GM23338 (cell line): Measurements from ENCODE around the gene SPRED2. TPM values are rescaled to one million over a fixed set of nuclear protein-coding genes. Genes with fewer than 3 reads are reported as not detected.

Experiments
- ATAC-seq: fragments of 200-7000 bp; cut with Tn5 transposase; 3 replicates; pipeline ENCODE4 v1.9.1; 2020
- DNase-seq: peaks from one replicate; pipeline ENCODE4 v3.0.0-alpha.2; 2015; ENCODE audit warnings: low spot score
- H2AFZ ChIP-seq: fragments of 200-600 bp; sonication (generic); 2 replicates; pipeline ENCODE4 v1.8.0; 2016; ENCODE audit warnings: antibody characterized with exemption, mild to moderate bottlenecking, moderate library complexity
- H3F3A ChIP-seq: fragments of 200-600 bp; sonication (generic); replicated peaks from 2 replicates; pipeline ENCODE4 v1.8.0; 2017; ENCODE audit warnings: antibody characterized with exemption, mixed run types, low read depth
- H3K27ac ChIP-seq: fragments of 200-600 bp; sonication (generic); 2 replicates; pipeline ENCODE4 v1.6.1; 2016; ENCODE audit warnings: low read depth
- H3K27me3 ChIP-seq: fragments of 200-600 bp; sonication (generic); 2 replicates; pipeline ENCODE4 v1.8.0; 2016; ENCODE audit warnings: mild to moderate bottlenecking, mixed run types, moderate library complexity; ENCODE audit not compliant: insufficient read depth
- H3K36me3 ChIP-seq: fragments of 200-600 bp; sonication (generic); 2 replicates; pipeline ENCODE4 v1.8.0; 2016; ENCODE audit warnings: mild to moderate bottlenecking; ENCODE audit not compliant: insufficient read depth
- H3K4me1 ChIP-seq: fragments of 200-600 bp; sonication (generic); 2 replicates; pipeline ENCODE4 v1.8.0; 2016; ENCODE audit warnings: mild to moderate bottlenecking, moderate library complexity; ENCODE audit not compliant: insufficient read depth
- H3K4me2 ChIP-seq: fragments of 200-600 bp; sonication (generic); 2 replicates; pipeline ENCODE4 v1.7.1; 2017; ENCODE audit warnings: mixed run types
- H3K4me3 ChIP-seq: fragments of 200-600 bp; sonication (generic); 2 replicates; pipeline ENCODE4 v1.6.1; 2016; ENCODE audit warnings: mixed run types
- H3K79me2 ChIP-seq: fragments of 200-600 bp; sonication (generic); replicated peaks from 2 replicates; pipeline ENCODE4 v1.8.0; 2017; ENCODE audit warnings: mild to moderate bottlenecking; ENCODE audit not compliant: insufficient read depth
- H3K9me2 ChIP-seq: fragments of 200-600 bp; sonication (generic); 2 replicates; pipeline ENCODE4 v1.8.0; 2017; ENCODE audit not compliant: insufficient read depth
- H4K20me1 ChIP-seq: fragments of 200-600 bp; sonication (generic); replicated peaks from 2 replicates; pipeline ENCODE4 v1.8.0; 2017; ENCODE audit warnings: mild to moderate bottlenecking; ENCODE audit not compliant: insufficient read depth
- H3K27ac Mint-ChIP-seq: 2 replicates; pipeline ENCODE4 v1.8.0; 2020; ENCODE audit warnings: inconsistent platforms, mild to moderate bottlenecking, moderate library complexity, mixed read lengths
- H3K27me3 Mint-ChIP-seq: 3 replicates; pipeline ENCODE4 v1.8.0; 2022; ENCODE audit warnings: low read depth, mild to moderate bottlenecking, moderate library complexity, mixed read lengths, inconsistent platforms; ENCODE audit not compliant: insufficient read depth, poor library complexity
- H3K36me3 Mint-ChIP-seq: 3 replicates; pipeline ENCODE4 v1.8.0; 2021; ENCODE audit warnings: low read depth, mild to moderate bottlenecking, inconsistent platforms, moderate library complexity, mixed read lengths
- H3K4me1 Mint-ChIP-seq: 3 replicates; pipeline ENCODE4 v1.8.0; 2020; ENCODE audit warnings: mild to moderate bottlenecking, inconsistent platforms, mixed read lengths
- H3K4me3 Mint-ChIP-seq: 3 replicates; pipeline ENCODE4 v1.8.0; 2021; ENCODE audit warnings: moderate library complexity, mild to moderate bottlenecking, inconsistent platforms, mixed read lengths
- H3K9me3 Mint-ChIP-seq: 3 replicates; pipeline ENCODE4 v1.8.0; 2020; ENCODE audit warnings: moderate library complexity, mild to moderate bottlenecking, inconsistent platforms, mixed read lengths
- CREB1 ChIP-seq: fragments of 250-450 bp; sonication (Bioruptor Pico); IDR thresholded peaks from 2 replicates; pipeline ENCODE4 v1.5.0; 2020; ENCODE audit warnings: low read depth, mild to moderate bottlenecking, moderate library complexity
- EZH2 ChIP-seq: fragments of 200-600 bp; sonication (generic); IDR thresholded peaks from one replicate; pipeline ENCODE4 v1.8.0; 2017; ENCODE audit warnings: antibody characterized with exemption, mild to moderate bottlenecking, low read depth; ENCODE audit not compliant: unreplicated experiment
- EZH2phosphoT487 ChIP-seq: fragments of 200-600 bp; sonication (generic); IDR thresholded peaks from one replicate; pipeline ENCODE4 v1.8.1; 2018; ENCODE audit warnings: antibody characterized with exemption; ENCODE audit not compliant: unreplicated experiment
- JUNB ChIP-seq: IDR thresholded peaks from one replicate; pipeline ENCODE4 v1.6.1; 2016; ENCODE audit warnings: antibody characterized with exemption; ENCODE audit not compliant: unreplicated experiment
- NANOG ChIP-seq: IDR thresholded peaks from 2 replicates; pipeline ENCODE4 v1.6.1; 2016; ENCODE audit warnings: antibody characterized with exemption, borderline replicate concordance
- POLR2AphosphoS5 ChIP-seq: IDR thresholded peaks from 2 replicates; pipeline ENCODE4 v1.6.1; 2016; ENCODE audit warnings: antibody characterized with exemption, low read depth
- STAT1 ChIP-seq: IDR thresholded peaks from one replicate; pipeline ENCODE4 v1.6.1; 2016; ENCODE audit warnings: antibody characterized with exemption; ENCODE audit not compliant: unreplicated experiment
- ZNF114 ChIP-seq: fragments of 250-450 bp; sonication (Bioruptor Pico); IDR thresholded peaks from 2 replicates; pipeline ENCODE4 v1.5.0; 2020; ENCODE audit warnings: mild to moderate bottlenecking, moderate library complexity
- ZNF331 ChIP-seq: fragments of 250-450 bp; sonication (Bioruptor Pico); IDR thresholded peaks from 2 replicates; pipeline ENCODE4 v1.5.0; 2020; ENCODE audit warnings: low read depth, mild to moderate bottlenecking, moderate library complexity
- polyA plus RNA-seq: library from polyadenylated mRNA; unstranded; fragments of >200 nt; fragmentation: Nextera tagmentation; extraction: Ambion mirVana; gene quantifications from 2 replicates; pipeline ENCODE4 v1.2.1, GENCODE V29; 2016
- total RNA-seq: library from RNA; depleted of rRNA; stranded (reverse); fragments of >200 nt; shearing (Covaris generic); gene quantifications from 2 replicates; pipeline ENCODE4 v1.2.3, GENCODE V29; 2014
- TF ChIP-seq, protein P1 (sequence below): IDR thresholded peaks from 2 replicates; pipeline ENCODE4 v1.6.1; 2016; ENCODE audit warnings: antibody characterized with exemption
- TF ChIP-seq, protein P2 (sequence below): IDR thresholded peaks from one replicate; pipeline ENCODE4 v1.6.1; 2018; ENCODE audit warnings: antibody characterized with exemption; ENCODE audit not compliant: unreplicated experiment
- TF ChIP-seq, protein P3 (sequence below): fragments of 250-450 bp; sonication (Bioruptor Pico); IDR thresholded peaks from 2 replicates; pipeline ENCODE4 v1.5.0; 2020; ENCODE audit warnings: mild to moderate bottlenecking, moderate library complexity
- TF ChIP-seq, protein P4 (sequence below), 2 experiments: fragments of 200-600 bp in 1 of 2; sonication (generic) in 1 of 2; conservative IDR thresholded peaks; 2 replicates each; pipeline versions ENCODE4 v1.5.1 to v1.6.1; 2016 to 2017; ENCODE audit warnings: antibody characterized with exemption in 2 of 2, low read depth in 2 of 2, mild to moderate bottlenecking in 2 of 2, moderate library complexity in 1 of 2

SPRED2 gene
- total and polyA plus RNA-seq, 2 experiments from 2014 or later: 8.7 to 13.0 TPM

DNA sequence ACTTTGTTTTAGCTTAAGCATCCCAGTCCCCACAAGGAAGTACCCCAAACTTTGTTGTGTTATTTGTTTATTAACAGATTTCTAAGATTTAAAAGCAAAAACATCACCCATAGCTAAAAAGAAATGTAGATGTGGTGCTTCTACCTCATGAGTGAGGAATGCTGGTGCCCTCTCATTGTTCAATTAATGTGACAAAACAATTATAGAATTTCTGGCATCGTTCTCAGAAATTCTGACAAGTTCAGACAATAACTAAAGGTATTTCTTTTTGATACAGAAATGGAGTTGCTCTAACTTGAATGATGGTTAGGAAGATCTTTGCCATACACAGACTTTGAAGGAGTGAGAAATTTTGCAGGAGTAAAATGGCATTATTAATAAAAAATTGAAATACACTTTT is 42.9 kb downstream of the SPRED2 start:
- TF ChIP-seq EZH2phosphoT487 (no peak), NANOG (no peak), EZH2 (no peak), POLR2AphosphoS5 (no peak), JUNB (no peak), CREB1 (CRISPR knock-in tag) (no peak), STAT1 (no peak), ZNF114 (no peak), ZNF331 (CRISPR knock-in tag) (no peak)
- TF ChIP-seq, protein P1, sequence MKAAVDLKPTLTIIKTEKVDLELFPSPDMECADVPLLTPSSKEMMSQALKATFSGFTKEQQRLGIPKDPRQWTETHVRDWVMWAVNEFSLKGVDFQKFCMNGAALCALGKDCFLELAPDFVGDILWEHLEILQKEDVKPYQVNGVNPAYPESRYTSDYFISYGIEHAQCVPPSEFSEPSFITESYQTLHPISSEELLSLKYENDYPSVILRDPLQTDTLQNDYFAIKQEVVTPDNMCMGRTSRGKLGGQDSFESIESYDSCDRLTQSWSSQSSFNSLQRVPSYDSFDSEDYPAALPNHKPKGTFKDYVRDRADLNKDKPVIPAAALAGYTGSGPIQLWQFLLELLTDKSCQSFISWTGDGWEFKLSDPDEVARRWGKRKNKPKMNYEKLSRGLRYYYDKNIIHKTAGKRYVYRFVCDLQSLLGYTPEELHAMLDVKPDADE: no peak
- TF ChIP-seq, protein P2, sequence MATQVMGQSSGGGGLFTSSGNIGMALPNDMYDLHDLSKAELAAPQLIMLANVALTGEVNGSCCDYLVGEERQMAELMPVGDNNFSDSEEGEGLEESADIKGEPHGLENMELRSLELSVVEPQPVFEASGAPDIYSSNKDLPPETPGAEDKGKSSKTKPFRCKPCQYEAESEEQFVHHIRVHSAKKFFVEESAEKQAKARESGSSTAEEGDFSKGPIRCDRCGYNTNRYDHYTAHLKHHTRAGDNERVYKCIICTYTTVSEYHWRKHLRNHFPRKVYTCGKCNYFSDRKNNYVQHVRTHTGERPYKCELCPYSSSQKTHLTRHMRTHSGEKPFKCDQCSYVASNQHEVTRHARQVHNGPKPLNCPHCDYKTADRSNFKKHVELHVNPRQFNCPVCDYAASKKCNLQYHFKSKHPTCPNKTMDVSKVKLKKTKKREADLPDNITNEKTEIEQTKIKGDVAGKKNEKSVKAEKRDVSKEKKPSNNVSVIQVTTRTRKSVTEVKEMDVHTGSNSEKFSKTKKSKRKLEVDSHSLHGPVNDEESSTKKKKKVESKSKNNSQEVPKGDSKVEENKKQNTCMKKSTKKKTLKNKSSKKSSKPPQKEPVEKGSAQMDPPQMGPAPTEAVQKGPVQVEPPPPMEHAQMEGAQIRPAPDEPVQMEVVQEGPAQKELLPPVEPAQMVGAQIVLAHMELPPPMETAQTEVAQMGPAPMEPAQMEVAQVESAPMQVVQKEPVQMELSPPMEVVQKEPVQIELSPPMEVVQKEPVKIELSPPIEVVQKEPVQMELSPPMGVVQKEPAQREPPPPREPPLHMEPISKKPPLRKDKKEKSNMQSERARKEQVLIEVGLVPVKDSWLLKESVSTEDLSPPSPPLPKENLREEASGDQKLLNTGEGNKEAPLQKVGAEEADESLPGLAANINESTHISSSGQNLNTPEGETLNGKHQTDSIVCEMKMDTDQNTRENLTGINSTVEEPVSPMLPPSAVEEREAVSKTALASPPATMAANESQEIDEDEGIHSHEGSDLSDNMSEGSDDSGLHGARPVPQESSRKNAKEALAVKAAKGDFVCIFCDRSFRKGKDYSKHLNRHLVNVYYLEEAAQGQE: no peak
- TF ChIP-seq, protein P3, sequence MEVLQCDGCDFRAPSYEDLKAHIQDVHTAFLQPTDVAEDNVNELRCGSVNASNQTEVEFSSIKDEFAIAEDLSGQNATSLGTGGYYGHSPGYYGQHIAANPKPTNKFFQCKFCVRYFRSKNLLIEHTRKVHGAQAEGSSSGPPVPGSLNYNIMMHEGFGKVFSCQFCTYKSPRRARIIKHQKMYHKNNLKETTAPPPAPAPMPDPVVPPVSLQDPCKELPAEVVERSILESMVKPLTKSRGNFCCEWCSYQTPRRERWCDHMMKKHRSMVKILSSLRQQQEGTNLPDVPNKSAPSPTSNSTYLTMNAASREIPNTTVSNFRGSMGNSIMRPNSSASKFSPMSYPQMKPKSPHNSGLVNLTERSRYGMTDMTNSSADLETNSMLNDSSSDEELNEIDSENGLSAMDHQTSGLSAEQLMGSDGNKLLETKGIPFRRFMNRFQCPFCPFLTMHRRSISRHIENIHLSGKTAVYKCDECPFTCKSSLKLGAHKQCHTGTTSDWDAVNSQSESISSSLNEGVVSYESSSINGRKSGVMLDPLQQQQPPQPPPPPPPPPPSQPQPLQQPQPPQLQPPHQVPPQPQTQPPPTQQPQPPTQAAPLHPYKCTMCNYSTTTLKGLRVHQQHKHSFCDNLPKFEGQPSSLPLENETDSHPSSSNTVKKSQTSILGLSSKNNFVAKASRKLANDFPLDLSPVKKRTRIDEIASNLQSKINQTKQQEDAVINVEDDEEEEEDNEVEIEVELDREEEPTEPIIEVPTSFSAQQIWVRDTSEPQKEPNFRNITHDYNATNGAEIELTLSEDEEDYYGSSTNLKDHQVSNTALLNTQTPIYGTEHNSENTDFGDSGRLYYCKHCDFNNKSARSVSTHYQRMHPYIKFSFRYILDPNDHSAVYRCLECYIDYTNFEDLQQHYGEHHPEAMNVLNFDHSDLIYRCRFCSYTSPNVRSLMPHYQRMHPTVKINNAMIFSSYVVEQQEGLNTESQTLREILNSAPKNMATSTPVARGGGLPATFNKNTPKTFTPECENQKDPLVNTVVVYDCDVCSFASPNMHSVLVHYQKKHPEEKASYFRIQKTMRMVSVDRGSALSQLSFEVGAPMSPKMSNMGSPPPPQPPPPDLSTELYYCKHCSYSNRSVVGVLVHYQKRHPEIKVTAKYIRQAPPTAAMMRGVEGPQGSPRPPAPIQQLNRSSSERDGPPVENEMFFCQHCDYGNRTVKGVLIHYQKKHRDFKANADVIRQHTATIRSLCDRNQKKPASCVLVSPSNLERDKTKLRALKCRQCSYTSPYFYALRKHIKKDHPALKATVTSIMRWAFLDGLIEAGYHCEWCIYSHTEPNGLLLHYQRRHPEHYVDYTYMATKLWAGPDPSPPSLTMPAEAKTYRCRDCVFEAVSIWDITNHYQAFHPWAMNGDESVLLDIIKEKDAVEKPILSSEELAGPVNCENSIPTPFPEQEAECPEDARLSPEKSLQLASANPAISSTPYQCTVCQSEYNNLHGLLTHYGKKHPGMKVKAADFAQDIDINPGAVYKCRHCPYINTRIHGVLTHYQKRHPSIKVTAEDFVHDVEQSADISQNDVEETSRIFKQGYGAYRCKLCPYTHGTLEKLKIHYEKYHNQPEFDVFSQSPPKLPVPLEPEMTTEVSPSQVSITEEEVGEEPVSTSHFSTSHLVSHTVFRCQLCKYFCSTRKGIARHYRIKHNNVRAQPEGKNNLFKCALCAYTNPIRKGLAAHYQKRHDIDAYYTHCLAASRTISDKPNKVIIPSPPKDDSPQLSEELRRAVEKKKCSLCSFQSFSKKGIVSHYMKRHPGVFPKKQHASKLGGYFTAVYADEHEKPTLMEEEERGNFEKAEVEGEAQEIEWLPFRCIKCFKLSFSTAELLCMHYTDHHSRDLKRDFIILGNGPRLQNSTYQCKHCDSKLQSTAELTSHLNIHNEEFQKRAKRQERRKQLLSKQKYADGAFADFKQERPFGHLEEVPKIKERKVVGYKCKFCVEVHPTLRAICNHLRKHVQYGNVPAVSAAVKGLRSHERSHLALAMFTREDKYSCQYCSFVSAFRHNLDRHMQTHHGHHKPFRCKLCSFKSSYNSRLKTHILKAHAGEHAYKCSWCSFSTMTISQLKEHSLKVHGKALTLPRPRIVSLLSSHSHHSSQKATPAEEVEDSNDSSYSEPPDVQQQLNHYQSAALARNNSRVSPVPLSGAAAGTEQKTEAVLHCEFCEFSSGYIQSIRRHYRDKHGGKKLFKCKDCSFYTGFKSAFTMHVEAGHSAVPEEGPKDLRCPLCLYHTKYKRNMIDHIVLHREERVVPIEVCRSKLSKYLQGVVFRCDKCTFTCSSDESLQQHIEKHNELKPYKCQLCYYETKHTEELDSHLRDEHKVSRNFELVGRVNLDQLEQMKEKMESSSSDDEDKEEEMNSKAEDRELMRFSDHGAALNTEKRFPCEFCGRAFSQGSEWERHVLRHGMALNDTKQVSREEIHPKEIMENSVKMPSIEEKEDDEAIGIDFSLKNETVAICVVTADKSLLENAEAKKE: no peak
- TF ChIP-seq, protein P4, sequence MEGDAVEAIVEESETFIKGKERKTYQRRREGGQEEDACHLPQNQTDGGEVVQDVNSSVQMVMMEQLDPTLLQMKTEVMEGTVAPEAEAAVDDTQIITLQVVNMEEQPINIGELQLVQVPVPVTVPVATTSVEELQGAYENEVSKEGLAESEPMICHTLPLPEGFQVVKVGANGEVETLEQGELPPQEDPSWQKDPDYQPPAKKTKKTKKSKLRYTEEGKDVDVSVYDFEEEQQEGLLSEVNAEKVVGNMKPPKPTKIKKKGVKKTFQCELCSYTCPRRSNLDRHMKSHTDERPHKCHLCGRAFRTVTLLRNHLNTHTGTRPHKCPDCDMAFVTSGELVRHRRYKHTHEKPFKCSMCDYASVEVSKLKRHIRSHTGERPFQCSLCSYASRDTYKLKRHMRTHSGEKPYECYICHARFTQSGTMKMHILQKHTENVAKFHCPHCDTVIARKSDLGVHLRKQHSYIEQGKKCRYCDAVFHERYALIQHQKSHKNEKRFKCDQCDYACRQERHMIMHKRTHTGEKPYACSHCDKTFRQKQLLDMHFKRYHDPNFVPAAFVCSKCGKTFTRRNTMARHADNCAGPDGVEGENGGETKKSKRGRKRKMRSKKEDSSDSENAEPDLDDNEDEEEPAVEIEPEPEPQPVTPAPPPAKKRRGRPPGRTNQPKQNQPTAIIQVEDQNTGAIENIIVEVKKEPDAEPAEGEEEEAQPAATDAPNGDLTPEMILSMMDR (conservative IDR thresholded peaks at IDR 0.05; ENCODE audit: low read depth in 2 of 2): no peak
- no peak overlapping the region for H3K27ac ChIP-seq
- no peaks in the 10 kb centered on the region for H3K36me3 ChIP-seq
- H3F3A ChIP-seq: no peaks in the 10 kb centered on the region
- Mint-ChIP-seq H3K27ac (no peak overlapping the region), H3K9me3 (no peaks in the 10 kb centered on the region), H3K4me1 (peaks cover 46% of the 10 kb centered on the region), H3K4me3 (no peak overlapping the region), H3K36me3 (no peaks in the 10 kb centered on the region), H3K27me3 (peaks cover 3% of the 10 kb centered on the region)
- H3K27me3 ChIP-seq: no peaks in the 10 kb centered on the region
- peaks cover 9% of the 10 kb centered on the region for H3K4me1 ChIP-seq
- no peak overlapping the region for H3K4me2 ChIP-seq
- H3K9me2 ChIP-seq: no peaks in the 10 kb centered on the region
- no peak overlapping the region for H2AFZ ChIP-seq
- no peak for DNase-seq
- peaks cover 36% of the 10 kb centered on the region for H4K20me1 ChIP-seq
- no peak for ATAC-seq
- no peak overlapping the region for H3K4me3 ChIP-seq
- peaks cover 30% of the 10 kb centered on the region for H3K79me2 ChIP-seq
